ENCODE results near the gene CCHCR1. TPM values are rescaled to one million over a fixed set of nuclear protein-coding genes. Genes with fewer than 3 reads are reported as not detected.

Gene CCHCR1
- total RNA-seq, 4 donors from 2014 or later: 11.9 to 21.1 (median 16.2) TPM

DNA sequence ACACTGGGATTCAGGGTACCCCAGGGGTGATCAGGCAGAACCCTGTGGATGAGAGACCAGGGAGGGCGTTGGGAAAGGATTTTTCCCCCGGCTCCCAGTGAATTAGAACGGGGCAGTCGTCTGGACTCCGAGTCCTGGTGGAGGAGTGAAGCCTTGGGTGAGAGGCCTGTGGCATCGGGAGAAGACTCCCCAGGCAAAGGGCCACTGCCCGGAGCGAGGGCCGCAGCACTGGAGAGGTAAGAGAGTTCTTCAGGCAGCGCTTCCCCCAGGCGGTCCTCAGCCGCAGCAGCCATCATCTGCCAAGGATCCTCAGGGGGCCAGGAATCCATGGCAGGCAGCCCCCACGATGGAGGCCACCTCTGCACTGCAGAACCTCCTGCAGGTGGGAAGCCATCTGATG, 45.9 kb downstream of the CCHCR1 start:
- intact Hi-C loops (cut with DNase I): no loop called here
- 83 to 89% methylated on average over 7 of the region's 13 CpGs for WGBS, 2 donors

DNA sequence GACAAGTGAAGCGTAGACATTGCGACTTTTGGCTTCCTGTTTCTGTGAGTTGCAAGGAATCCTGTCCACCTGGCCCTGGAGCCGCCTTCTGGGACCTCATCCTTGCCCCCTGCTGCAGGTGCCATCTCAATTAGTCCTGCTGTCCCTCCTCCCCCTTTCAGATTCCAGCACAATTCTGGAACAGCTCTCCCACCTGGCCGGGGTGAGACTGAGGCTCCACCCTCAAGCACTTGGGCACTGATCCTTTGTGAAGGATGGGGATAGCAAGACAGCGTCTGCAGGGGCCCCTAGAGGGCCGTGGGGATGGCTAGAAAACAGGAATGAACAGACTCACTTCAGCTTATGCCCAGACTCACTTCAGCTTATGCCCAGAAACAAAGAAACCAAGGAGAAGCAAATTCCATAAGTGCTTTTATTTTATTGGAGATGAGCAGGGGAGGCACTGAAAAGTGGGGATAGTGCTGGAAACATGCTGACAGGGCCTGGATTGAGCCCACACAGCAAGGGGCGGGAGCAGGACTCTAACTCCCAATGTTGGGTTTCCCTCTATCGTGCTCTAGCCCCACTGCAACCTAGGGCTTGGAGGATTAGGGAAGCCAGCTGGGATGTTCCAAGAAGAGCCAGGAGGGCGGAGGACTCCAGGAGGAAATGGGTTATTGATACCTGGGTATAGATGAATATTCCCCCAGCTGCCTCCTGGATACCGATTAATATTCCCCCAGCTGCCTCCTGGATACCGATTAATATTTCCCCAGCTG, 46.6 kb downstream of the CCHCR1 start:
- intact Hi-C loops (cut with DNase I): no loop called here
- Histone ChIP-seq H3K27ac (no peak overlapping the region), H3K27me3 (peaks cover 0 to 24% (median 0%) of the 10 kb centered on the region in 4 donors), H3K4me3 (no peak overlapping the region), H3K36me3 (no peaks in the 10 kb centered on the region), H3K9me3 (no peaks in the 10 kb centered on the region), H3K4me1 (peaks cover 12 to 27% (median 19%) of the 10 kb centered on the region in 3 donors)
- TF ChIP-seq, protein P1, sequence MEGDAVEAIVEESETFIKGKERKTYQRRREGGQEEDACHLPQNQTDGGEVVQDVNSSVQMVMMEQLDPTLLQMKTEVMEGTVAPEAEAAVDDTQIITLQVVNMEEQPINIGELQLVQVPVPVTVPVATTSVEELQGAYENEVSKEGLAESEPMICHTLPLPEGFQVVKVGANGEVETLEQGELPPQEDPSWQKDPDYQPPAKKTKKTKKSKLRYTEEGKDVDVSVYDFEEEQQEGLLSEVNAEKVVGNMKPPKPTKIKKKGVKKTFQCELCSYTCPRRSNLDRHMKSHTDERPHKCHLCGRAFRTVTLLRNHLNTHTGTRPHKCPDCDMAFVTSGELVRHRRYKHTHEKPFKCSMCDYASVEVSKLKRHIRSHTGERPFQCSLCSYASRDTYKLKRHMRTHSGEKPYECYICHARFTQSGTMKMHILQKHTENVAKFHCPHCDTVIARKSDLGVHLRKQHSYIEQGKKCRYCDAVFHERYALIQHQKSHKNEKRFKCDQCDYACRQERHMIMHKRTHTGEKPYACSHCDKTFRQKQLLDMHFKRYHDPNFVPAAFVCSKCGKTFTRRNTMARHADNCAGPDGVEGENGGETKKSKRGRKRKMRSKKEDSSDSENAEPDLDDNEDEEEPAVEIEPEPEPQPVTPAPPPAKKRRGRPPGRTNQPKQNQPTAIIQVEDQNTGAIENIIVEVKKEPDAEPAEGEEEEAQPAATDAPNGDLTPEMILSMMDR (IDR thresholded peaks at IDR 0.05): no peak
- TF ChIP-seq POLR2A (IDR thresholded peaks at IDR 0.05): no peak
- DNase-seq: no peak
- WGBS, 2 donors: 79 to 89% methylated on average over 9 of the region's 11 CpGs

More for the DNA sequence above, 45.9 kb downstream of the CCHCR1 start:
- Histone ChIP-seq H3K27me3 (peaks cover 0 to 24% (median 0%) of the 10 kb centered on the region in 4 donors), H3K36me3 (no peaks in the 10 kb centered on the region), H3K27ac (no peak overlapping the region), H3K9me3 (no peaks in the 10 kb centered on the region), H3K4me1 (peaks cover 12 to 34% (median 22%) of the 10 kb centered on the region in 3 donors), H3K4me3 (no peak overlapping the region)
- TF ChIP-seq, protein P1 (IDR thresholded peaks at IDR 0.05): no peak
- no peak for TF ChIP-seq POLR2A (IDR thresholded peaks at IDR 0.05)
- no peak for DNase-seq

DNA sequence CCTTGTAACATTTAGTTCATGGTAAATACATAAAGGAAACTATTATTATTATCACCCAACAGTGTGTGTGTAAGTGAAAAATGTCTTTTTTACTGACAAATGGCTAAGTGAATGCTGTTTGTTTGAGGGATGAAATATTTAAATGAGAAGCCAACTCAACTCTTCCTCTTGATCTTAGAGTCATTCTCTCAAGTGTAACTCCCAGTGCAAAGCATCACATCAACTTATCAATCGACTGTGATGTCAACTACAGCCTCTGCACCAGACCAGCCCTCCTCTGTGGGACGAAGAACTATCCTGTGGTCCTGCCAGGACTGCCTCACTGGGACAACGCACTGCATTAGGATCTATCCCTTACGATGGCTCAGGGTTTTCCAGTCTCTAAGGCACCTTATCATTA, 50.5 kb downstream of the CCHCR1 start:
- TF ChIP-seq, protein P1 (IDR thresholded peaks at IDR 0.05): no peak
- TF ChIP-seq POLR2A (IDR thresholded peaks at IDR 0.05): no peak
- H3K4me1 ChIP-seq: peaks cover 0 to 12% (median 3%) of the 10 kb centered on the region in 3 donors
- intact Hi-C loops (cut with DNase I): no loop called here

DNA sequence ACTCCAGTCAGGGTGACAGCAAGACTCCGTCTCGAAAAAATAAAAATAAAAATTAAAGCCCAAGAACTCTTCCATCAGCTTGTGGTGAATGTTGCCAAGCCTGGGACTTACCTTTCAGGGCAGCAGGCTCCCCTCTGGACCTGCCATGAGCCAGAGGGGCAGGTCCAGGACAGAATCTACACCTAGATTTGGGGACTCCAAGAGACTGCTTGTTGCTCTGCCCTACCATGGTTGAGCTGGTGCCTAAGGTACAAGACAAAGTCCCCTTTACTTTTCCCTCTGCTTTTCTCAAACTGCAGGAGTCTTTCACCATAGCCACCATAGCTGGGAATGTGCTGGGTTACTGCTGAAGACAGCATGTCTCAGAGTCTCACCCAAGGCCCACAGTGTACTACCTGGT, 54.5 kb downstream of the CCHCR1 start:
- H3K36me3 ChIP-seq: no peaks in the 10 kb centered on the region
- TF ChIP-seq POLR2A (IDR thresholded peaks at IDR 0.05): no peak
- TF ChIP-seq, protein P1 (IDR thresholded peaks at IDR 0.05): no peak
- H3K27me3 ChIP-seq: peaks cover 0 to 4% (median 0%) of the 10 kb centered on the region in 4 donors
- WGBS, 2 donors: 95 to 97% methylated on average over 2 of the region's 2 CpGs
- no peaks in the 10 kb centered on the region for H3K9me3 ChIP-seq
- peaks cover 0 to 31% (median 3%) of the 10 kb centered on the region in 3 donors for H3K4me1 ChIP-seq
- no peak overlapping the region for H3K4me3 ChIP-seq
- no peak for DNase-seq
- no peak overlapping the region for H3K27ac ChIP-seq
- intact Hi-C loops (cut with DNase I): no loop called here

More for the DNA sequence above, 50.5 kb downstream of the CCHCR1 start:
- H3K27me3 ChIP-seq: peaks cover 0 to 24% (median 0%) of the 10 kb centered on the region in 4 donors
- DNase-seq: no peak
- H3K9me3 ChIP-seq: no peaks in the 10 kb centered on the region
- H3K4me3 ChIP-seq: no peak overlapping the region
- no peaks in the 10 kb centered on the region for H3K36me3 ChIP-seq
- no peak overlapping the region for H3K27ac ChIP-seq
- 68 to 96% methylated on average over 3 of the region's 4 CpGs for WGBS, 2 donors

DNA sequence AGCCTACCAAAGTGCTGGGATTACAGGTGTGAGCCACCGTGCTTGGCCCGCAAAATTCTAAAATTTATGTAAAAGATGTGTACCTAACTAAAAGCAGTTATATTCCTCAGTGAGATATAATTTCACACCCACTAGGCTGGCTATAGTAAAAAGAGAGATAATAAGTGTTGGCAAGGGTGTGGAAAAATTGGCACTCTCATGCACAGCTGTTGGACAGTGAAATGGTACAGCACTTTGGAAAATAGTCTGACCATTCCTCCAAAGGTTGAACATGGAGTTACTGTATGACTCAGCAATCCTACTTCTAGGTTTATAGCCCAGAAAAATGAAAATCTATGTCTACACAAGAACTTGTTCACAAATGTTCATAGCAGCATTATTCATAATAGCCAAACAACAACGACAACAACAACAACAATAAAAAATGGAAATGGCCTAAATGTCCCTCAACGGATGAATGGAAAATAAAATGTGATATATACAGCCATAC, 59.1 kb downstream of the CCHCR1 start:
- intact Hi-C loops (cut with DNase I): no loop called here
- no peak for TF ChIP-seq POLR2A (IDR thresholded peaks at IDR 0.05)
- TF ChIP-seq, protein P1 (IDR thresholded peaks at IDR 0.05): no peak
- WGBS, 2 donors: 90 to 97% methylated on average over 2 to 4 of the region's 4 CpGs
- Histone ChIP-seq H3K27ac (no peak overlapping the region), H3K4me1 (peaks cover 9 to 49% (median 10%) of the 10 kb centered on the region in 3 donors), H3K27me3 (no peaks in the 10 kb centered on the region), H3K4me3 (no peak overlapping the region), H3K36me3 (no peaks in the 10 kb centered on the region), H3K9me3 (no peaks in the 10 kb centered on the region)
- DNase-seq: no peak

All from esophagus squamous epithelium (tissue), 5 donors.